ENCODE measurements around the gene ADAM19.

The ADAM19 gene

GRCh38 chr5:157481265-157481664 is 94.3 kb downstream of the ADAM19 start:
- no peak for DNase-seq

DNA sequence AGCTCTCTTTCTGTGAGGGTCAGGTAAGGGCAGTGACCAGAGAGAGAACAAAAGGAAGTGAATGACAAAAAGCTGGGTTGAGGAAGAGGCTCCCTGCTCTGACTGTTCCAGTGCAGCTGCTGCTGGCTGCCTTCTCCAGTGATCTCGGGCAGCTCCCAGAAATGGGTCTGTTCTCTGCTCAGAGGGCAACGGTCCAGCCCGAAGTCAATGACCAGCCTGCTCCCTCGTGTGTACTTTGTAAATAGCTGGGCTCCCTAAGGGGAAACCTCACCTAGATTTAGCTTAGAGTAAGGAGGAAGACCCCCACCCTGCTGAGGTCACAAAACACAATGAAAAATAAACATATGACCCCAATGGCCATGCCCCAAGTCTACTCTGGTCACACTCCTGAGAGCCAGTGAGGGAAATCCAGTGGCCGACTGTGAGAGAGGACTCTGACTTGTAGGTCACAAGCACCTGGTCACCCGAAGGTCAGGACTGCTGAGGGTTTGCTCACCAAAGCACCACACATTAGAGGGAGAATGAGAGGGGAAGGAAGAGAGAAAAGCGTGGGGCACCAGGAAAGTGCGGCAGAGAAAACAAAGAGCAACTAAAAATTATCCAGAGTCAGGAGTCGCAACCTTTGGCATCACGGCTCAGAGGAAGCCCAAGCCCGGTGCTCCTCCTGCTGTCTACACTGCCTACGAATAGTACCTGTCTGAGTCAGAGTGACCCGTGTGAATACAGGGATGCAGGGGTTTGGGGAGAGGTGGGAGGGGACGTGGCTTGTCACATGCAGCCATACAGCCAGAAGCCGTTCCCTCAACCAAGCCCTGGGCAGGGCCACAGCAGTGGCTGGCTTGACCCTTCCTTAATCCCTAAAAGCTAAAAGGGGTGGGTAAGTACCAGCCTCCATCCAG is 95.7 kb downstream of the ADAM19 start:
- DNase-seq: no peak

DNA sequence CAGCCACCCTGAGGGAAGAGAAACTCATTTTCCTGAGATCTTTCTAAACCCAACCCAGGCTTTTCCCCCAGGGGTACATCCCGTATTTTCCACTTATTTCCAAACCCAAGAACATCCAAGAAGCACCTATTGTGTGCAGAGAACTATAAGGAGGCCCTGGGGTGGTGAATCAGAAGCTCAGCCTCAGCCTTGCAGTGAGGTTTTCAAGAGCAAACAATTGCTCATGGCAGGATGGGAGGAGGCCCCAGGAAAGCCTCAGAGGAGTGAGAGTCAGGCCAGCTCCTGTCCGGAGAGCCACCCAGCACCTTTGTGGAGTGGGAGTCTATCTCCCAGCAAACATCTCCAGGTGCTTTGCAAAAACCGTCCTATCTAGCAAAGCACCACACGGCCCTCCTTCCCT is 96.4 kb downstream of the ADAM19 start:
- DNase-seq: no peak

DNA sequence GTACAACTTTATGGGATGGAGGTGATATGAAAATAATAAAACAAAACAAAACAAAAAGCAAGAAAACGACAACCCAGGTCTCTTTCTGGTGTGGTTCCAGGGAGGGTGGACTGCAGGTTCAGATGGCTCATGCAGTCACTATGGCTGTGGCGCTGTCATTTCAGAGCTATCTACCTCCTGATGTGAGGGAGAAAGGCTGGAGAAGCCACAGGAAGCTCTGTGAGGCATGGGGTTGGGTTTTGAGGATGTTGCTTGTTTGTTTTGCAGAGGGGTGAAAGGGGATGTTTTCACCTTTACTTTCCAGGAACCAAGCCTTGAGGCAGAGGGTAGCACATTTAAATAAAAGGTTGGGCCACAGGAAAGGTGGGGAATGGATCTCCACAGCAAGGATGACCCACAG is 96.8 kb downstream of the ADAM19 start:
- no peak for DNase-seq

DNA sequence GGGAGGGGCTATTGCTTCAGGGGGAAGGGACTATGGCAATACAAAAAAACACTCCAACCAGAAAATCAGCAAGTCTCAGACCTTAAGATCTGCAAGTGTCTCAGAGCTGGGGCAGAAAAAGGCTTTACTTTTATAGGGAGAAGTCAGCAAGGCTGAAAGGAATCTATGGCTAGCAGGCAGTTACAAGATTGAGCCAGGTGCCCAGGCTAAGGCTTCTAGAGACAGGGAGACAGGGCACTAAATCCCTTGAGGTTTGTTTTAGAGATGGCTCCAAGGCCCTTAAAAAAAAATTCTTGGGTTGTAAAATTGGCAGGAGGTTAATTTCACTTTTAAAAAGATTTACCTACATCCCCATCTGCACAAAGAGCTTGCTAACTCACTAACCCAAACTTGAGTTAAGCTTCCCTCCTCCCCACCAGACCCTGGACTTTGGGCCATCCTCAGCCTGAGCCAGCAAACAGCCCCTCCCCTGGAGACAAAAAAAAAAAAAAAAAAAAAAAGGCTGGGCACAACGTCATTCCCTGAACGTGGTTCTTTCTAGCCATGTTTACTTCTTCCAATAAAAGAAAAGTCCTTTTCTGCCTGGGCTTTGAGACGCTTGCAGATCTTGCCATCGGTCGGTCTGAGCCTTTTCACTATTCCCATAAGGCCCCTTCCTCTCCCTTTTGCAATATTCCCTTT is 97.6 kb downstream of the ADAM19 start:
- no peak for DNase-seq

DNA sequence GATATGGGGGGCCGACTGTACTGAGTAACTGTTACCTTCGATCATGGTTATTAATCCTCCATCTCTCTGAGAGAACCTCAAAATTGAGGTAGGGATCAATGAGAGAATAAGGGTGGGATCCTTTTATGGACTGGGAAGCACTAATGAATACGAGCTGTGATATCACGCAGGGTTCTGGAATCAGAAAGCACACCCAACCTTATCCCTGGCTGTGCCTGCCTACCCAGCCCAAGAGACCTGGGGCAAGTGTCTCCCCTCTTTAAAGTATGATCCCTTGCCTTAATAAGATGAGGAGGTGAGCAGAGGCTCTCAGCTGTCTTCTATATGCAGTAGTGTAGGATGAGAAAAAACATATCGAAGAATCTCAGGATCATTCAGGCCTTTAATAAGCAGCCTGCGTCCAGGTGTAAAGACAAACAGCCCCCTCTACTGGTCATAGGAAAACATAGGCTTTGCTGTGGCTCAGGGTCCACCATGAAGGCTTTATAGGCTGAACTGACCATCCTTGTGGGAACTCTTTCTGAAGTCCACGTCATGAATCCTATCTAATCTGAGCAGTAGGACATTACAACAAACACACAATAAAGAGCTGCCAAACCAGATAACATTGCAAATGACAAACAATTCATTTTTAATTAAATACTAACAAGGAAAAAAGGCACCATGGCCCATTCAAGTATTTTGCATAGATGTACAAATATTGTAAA is 98.7 kb downstream of the ADAM19 start:
- DNase-seq: peak; percentile 41

GRCh38 chr5:157475432-157475831 is 100.1 kb downstream of the ADAM19 start:
- DNase-seq: peak; percentile 39

- no peak for DNase-seq
These were observed 101.9 kb downstream of the ADAM19 start for GRCh38 chr5:157473383-157474320.

- DNase-seq: no peak
These were observed 103.9 kb downstream of the ADAM19 start for GRCh38 chr5:157471709-157472108.

DNA sequence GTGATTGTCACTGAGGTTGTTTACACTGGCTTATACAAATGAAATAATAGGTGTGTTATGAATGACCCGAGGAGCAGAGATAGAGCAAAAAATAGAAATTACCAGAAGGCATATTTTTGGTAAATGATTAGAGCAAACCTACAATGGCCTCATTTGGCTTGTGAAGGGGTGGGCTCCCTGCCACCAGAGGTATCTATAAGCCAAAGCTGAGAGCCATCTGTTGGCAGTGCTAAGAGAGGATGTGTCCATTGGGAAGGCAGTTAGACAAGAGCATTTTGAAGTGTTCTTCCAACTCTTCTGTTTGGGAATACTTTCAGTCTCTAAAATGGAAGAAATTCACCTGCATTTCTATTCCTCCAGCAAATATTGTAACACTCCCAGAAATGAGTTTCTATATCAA is 104.9 kb downstream of the ADAM19 start:
- no peak for DNase-seq

DNA sequence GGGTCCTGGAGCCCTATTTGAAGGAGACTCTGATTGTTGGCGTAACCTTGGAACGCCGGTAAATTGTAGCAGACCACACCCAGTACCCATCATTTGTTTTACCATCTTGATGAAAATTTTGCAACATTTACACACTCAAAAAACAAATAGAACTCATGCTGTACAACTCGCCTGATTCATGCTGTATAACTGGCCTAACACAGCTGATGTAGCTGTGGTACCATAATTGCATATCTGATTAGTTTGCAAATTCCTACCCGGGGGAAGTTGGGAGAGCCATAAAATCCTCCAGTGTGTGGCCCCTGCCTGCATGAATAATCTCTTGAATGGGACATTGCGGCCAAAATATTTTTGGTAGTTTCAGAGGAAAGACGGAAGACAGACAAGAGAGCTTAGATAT is 105.9 kb downstream of the ADAM19 start:
- no peak for DNase-seq

- DNase-seq: no peak
These were observed 106.5 kb downstream of the ADAM19 start for GRCh38 chr5:157469073-157469472.

DNA sequence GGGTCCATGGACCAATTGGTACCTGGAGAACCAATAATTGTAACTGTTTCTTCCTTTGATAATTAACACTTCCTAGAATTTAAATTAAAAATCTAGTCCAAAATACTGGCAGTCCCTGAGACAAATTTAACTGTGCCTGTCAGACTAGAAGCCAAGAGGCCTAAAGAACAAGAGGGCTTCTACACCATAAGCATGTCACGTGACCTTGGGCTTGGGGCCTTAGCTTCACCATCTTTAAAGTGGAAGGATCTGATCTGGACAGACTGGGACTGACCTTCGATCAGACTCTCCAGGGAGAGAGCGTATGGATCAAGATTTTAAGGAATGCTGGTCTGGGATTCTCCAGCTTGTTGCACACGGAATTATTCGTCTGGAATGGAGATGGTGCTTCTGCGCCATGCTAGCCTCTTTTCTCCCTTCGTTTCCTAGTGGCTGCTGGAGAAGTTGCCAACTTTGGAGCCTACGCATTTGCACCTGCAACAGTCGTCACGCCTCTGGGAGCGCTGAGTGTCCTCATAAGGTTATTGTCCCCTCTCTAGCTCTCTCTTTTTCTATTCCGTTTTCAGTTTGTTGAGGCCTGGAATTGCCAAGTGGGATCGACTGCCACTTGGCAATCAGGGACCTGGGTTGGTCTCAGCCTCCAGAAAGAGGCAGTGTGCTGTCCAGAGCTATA is 107.1 kb downstream of the ADAM19 start:
- no peak for DNase-seq

DNA sequence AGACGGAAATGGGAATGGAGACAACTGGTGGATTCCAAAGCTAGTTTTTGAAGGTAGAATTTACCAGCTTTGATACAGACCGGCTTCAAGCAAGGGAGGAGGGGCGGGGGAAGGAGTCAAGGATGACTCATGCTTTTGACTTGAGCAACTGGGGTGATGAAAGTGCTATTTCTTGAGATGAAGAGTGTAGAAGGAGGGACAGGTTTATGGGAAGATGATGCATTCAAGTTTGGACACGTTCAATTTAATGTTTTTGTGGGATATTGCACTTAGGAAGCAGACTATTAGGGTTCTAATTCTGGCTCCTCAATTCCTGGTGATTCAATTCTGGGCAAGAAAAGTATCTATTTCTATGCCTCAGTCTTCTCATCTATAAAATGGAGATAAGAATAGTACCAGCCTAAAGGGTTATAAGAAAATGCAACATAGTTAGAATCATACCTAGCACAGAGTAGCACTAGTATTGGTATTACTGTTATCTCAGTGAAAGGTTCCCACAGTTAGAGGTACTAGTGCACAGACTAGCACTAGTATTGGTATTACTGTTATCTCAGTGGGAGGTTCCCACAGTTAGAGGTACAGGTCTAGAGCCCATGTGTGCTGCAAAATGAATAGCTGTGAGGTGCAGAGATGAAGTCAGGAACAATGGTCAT is 110.9 kb downstream of the ADAM19 start:
- DNase-seq: no peak

DNA sequence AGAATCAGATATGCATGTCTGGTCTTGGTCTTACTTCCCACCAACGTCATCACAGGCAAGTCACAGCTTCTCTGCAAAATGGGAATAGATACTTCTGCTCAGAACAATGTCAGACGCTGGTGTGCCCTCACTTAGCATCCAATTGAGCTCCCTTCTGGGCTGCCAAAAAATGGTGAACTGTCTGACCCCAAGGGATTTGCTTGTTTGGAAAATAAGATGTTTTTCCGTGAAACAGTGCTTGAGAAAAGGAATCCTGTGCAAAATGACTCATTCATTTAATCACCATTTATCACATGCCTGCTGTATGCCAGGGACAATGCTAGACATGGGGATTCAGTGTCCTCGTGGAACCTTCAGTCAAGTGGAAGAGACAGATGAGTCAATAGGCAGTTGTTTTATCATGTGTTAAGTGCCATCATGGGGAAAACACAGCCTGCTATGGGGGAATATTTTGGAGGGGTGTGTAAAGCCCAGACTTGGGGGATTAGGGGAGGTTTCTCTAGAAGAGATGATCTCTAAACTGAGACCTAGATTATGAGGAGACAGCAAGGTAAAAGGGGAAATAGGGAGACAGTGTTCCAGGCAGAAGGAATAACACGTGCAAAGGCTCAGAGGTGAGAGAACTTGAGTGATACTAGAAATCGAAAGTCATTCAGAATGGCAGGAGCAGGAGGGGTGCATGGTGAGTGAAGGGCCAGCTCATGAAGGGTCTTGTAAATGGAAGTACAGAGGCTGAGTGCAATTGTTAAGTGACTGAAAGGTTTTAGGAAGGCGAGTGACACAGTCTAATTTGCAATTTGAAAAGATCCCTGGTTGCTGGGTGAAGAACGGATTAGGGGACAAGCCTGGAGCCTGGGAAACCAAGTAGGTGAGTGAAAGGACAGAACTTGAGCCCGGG is 111.7 kb downstream of the ADAM19 start:
- no peak for DNase-seq

DNA sequence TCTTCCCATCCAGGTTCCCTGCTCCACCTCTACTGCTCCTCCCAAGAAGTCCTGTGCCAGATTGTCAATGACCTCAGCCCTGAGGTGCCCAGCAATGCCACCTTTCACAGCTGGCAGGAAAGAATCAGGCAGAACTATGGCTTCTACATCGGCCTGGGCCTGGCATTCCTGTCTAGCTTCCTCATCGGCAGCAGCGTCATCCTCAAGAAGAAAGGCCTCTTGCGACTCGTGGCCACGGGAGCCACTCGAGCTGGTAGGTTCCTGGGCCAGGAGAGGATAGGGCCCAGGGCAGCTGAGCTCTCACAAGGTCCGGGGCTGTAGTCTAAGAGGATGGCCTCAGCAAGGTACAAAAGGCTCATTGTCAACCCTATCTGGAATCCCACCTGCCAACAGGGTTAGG is 112.5 kb downstream of the ADAM19 start:
- DNase-seq: no peak

DNA sequence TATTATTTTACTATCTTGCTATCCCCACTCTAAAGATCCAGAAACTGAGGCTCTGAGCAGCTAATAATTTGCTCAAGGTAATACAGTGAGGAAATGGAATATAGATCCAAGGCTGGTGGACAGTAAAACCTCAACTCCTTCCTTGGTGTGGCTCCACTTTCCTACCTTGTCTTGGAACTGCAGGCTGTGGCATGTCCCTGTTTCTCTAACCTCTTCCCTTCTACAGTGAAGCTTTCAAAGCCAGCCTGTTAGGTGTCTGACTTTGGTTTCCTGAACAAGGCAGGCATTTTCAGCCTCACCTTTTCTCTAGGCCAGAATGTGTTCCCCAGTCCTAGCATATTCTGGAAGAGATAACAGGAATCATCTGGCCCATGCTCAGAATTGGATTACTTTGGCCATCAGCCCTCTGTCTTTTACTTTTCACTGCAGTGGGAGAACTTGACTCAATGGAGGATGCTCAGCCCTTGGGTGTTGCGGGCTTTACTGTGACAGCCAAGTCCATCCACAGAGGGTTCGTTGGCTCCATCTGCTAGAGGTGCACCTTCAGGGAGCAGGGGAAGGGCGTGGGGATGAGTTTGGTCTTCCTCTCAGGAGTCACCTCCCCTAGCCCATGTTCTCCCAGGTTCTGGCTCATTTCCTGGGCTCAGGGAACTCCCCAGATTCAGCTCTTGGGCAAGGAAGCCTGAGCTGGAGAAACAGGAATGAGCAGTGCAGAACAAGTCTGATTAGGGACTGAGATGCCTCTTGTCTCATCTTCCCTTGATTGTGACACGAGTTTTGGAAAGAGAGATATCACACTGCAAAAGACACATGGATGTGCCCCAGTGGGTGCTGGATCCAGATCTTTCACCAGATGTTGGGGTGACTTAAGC is 114.4 kb downstream of the ADAM19 start:
- no peak for DNase-seq

DNA sequence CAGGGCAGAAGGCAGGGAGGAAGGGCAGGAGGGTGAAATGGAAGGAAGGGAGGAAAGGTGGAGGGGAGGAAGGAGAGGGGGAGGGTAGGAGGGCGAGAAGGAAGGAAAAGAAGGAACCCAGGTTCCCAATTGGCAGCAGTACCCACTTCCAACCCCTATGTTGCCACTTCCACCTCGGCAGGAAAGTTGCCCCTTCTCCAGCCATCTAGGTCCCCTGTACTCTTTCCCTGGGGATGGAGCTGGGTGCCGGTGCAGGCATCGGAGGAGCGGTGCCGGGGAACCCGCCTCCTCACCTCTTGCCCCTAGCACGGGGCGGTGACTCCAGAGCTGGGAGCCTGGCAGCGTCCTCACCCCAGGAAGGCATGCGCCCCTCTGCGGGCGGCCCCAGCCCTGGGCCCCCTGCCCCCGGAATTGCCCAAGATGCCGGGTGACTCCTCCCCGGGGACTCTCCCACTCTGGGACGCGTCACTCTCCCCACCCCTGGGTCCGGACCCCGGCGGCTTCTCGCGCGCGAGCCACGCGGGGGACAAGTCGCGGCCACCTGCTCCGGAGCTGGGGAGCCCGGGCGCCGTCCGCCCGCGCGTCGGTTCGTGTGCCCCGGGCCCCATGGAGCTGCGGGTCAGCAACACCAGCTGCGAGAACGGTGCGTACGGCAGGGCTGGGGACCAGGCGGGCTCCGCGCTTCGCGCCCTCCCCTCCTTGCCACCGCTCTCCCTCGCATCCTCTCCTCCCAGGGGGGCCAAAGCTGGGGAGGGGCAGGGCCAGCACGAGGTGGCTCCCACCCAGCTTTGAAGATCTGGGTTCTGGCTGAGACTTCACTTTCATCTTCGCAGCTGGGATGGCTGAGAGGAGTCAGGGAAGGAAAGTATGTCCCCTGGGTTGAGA is 115.6 kb downstream of the ADAM19 start, which contains the start of gene NIPAL4:
TSS of gene NIPAL4 (plus strand) at position 499 of the 885 bp plus-strand sequence. CDS start at position 607, 108 bp downstream.
- no peak for DNase-seq

Data from NCI-H1105 treated with DMSO at 0.1 percent for 48 hours (cell line).